ENCODE data around the gene SRPK1.

DNA sequence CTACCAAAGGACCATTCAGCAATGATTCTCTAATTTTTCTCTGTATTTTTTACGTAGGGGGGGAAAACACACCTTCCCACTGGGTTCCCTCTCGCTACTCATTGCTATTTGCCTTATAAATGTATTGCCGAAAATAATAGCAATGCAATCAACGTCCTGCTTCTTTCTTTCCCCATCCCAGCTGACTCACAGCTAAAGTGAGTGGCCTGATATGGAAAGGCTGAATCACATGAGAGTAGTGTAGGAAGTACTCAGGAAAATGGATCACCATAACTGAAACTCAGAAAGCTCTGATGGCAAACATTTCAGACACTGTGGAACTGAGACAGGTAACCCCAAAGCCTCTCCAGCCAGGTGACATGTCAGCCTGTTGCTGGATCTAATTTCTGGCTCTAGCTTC, 49.3 kb upstream of the SRPK1 start:
- TF ChIP-seq, protein P1, sequence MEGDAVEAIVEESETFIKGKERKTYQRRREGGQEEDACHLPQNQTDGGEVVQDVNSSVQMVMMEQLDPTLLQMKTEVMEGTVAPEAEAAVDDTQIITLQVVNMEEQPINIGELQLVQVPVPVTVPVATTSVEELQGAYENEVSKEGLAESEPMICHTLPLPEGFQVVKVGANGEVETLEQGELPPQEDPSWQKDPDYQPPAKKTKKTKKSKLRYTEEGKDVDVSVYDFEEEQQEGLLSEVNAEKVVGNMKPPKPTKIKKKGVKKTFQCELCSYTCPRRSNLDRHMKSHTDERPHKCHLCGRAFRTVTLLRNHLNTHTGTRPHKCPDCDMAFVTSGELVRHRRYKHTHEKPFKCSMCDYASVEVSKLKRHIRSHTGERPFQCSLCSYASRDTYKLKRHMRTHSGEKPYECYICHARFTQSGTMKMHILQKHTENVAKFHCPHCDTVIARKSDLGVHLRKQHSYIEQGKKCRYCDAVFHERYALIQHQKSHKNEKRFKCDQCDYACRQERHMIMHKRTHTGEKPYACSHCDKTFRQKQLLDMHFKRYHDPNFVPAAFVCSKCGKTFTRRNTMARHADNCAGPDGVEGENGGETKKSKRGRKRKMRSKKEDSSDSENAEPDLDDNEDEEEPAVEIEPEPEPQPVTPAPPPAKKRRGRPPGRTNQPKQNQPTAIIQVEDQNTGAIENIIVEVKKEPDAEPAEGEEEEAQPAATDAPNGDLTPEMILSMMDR (IDR thresholded peaks at IDR 0.05): no peak
- no peak for TF ChIP-seq POLR2A (IDR thresholded peaks at IDR 0.05)

Data from Peyer's patch (tissue), 4 donors.